ENCODE results near the gene AIFM1.
A peak's percentile ranks its signal among the peaks of the same experiment; 100 is the strongest.

Gene AIFM1

DNA sequence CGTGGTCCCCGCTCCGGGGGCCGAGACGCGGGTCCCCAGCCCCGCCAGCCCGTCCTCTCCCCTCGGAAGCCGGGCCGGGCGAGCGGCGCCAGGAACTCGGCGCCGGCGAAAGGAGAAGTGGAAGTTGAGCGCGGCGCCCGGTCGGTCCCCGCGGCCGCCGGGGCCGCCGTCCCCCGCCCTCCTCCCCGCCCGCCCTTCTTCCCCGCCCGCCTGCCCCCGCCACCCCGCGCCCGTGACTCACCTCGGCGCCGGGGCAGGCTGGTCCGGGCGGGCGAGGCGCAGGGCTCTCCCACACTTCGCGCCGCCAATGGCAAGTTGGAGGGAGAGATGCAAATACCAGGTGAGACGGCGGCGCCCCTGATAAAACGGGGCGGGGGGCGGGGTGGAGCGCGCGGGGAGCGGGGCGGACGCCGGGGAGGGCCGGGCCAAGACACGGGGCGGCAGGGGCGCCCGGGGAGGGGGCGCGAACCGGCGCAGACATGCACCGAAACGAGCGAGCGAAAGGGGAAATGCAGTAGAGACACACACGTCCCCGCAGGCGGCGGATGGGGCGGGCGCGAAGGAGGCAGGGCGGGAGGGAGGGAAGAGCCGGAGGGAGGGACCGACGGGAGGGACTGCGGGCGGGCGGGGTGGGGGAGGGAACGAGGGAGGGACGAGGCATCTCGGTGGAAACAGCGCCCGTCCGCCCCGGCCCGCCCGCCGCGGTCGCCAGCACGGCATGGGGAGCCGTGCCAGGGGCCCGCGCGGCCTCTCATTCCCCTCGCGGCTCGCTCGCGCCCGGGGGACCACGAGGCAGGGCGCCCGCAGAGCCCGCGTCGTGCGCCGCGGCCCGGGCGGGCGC lies 55.0 kb downstream of the AIFM1 start, which contains the start of gene ELF4:
TSS of gene ELF4 (minus strand) at position 119 of the 841 bp plus-strand sequence. CDS start 29,167 bp downstream, outside the sequence.
- DNase-seq (ENCODE audit: extremely low read depth, insufficient read length), result peak; percentile 78
- Histone ChIP-seq H3K27me3 (replicated peaks; ENCODE audit: control insufficient read depth, insufficient read depth, low read length) (no peaks in the 10 kb centered on the region), H3K4me3 (replicated peaks; ENCODE audit: low read depth, low read length) (peak within 1 kb of the TSS; percentile 76), H3K36me3 (ENCODE audit: control insufficient read depth, insufficient read depth, low read length) (no peaks in the 10 kb centered on the region; the same call in 1 of the 2 replicates)
- TF ChIP-seq CTCF (IDR thresholded peaks at IDR 0.05; ENCODE audit: insufficient read depth, low read length, poor library complexity, severe bottlenecking), result no peak

- DNase-seq (ENCODE audit: extremely low read depth, insufficient read length), result no peak
- H3K27me3 ChIP-seq (replicated peaks; ENCODE audit: control insufficient read depth, insufficient read depth, low read length), result no peaks in the 10 kb centered on the region
- H3K36me3 ChIP-seq (ENCODE audit: control insufficient read depth, insufficient read depth, low read length), result no peaks in the 10 kb centered on the region; the same call in 1 of the 2 replicates
- peak overlapping the region; percentile 76 for H3K4me3 ChIP-seq (replicated peaks; ENCODE audit: low read depth, low read length)
- no peak for TF ChIP-seq CTCF (IDR thresholded peaks at IDR 0.05; ENCODE audit: insufficient read depth, low read length, poor library complexity, severe bottlenecking)
These were observed 55.9 kb downstream of the AIFM1 start for GRCh38 chrX:130109429-130110378.

DNA sequence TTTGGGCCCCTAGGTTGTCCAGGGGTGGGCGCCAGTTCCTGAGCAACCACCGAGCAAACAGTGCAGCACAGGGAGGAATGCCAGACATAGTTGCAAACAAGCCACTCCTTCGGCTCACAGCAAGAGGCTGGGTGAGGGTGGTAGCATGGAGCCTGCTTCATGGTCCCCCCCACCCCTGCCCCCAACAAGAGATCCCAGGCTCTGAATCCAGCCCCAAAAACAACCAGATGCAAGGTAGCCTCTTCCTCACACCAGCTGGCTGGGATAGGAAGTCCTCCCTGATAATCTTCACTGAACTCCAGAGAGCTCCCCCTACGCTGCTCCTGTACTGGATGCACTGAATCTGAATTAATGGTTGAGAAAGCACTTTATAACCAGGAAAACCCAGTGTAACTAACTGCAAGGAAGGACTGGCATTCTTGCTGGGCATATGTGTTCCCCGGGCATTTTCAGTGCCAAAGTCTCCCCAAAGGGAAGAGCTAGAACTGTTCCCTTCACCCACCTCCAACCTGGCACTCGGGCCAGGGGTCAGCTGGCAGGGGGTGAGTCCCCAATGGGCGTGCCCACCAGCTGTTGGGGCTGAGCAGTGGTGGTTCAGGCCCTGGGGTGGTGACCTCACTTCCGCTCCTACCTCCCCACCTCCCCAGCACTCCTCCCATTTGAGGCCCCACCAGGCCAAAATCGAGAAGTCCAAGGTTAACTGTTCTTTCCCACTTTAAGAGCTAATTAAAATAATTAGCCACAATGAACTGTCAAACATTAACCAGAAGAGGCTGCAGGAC lies 56.8 kb downstream of the AIFM1 start:
- H3K27me3 ChIP-seq (replicated peaks; ENCODE audit: control insufficient read depth, insufficient read depth, low read length), result no peaks in the 10 kb centered on the region

DNA sequence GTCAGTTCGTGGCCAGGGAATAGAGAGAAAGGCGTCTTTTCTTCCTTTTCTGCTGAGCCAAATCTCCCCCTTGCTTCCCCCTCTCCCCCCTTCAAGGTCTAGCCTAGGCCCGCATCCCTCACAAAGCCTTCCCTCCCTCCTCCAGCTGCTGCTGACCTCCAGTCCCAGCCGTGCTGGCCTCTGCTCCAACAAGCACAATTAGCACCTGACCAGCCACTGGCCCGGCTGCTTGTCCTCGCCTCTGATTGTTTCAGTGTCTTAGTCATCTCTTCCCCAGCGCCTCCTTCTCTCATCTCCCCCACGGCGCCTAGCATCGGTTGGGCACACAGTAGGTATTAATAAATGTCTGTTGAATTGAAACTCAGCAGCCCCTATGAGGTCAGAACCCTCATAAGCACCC lies 59.6 kb downstream of the AIFM1 start:
- no peak for TF ChIP-seq CTCF (IDR thresholded peaks at IDR 0.05; ENCODE audit: insufficient read depth, low read length, poor library complexity, severe bottlenecking)

More for the DNA sequence above, 56.8 kb downstream of the AIFM1 start:
- peak overlapping the region; percentile 76 for H3K4me3 ChIP-seq (replicated peaks; ENCODE audit: low read depth, low read length)
- no peaks in the 10 kb centered on the region; the same call in 1 of the 2 replicates for H3K36me3 ChIP-seq (ENCODE audit: control insufficient read depth, insufficient read depth, low read length)
- TF ChIP-seq CTCF (IDR thresholded peaks at IDR 0.05; ENCODE audit: insufficient read depth, low read length, poor library complexity, severe bottlenecking), result no peak
- DNase-seq (ENCODE audit: extremely low read depth, insufficient read length), result peak; percentile 48

DNA sequence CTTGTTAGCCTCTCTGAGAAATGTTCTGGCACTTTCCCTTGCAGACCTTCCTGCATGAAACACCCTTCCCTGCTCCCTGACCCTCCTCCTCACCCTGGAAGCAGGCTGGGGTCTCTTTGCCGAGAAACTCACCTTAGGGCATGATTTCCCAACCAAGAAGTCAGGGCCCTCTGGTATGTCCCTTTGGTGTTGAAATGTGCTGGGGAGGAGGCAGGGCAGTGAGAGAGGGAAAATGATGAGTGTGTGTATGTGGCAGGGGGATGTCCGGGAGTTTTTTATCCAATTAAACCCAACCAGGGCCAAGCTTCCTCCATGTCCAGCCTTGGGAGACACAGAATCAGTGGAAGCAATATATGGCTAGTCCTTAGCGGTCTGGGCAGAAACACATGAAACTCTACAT lies 60.4 kb downstream of the AIFM1 start:
- DNase-seq (ENCODE audit: extremely low read depth, insufficient read length), result no peak
- H3K27me3 ChIP-seq (replicated peaks; ENCODE audit: control insufficient read depth, insufficient read depth, low read length), result no peaks in the 10 kb centered on the region

More for the DNA sequence above, 59.6 kb downstream of the AIFM1 start:
- no peak for DNase-seq (ENCODE audit: extremely low read depth, insufficient read length)
- Histone ChIP-seq H3K36me3 (ENCODE audit: control insufficient read depth, insufficient read depth, low read length) (no peaks in the 10 kb centered on the region; the same call in 1 of the 2 replicates), H3K4me3 (replicated peaks; ENCODE audit: low read depth, low read length) (no peak overlapping the region), H3K27me3 (replicated peaks; ENCODE audit: control insufficient read depth, insufficient read depth, low read length) (no peaks in the 10 kb centered on the region)

More for the DNA sequence above, 60.4 kb downstream of the AIFM1 start:
- H3K36me3 ChIP-seq (ENCODE audit: control insufficient read depth, insufficient read depth, low read length), result no peaks in the 10 kb centered on the region; the same call in 1 of the 2 replicates
- no peak overlapping the region for H3K4me3 ChIP-seq (replicated peaks; ENCODE audit: low read depth, low read length)
- no peak for TF ChIP-seq CTCF (IDR thresholded peaks at IDR 0.05; ENCODE audit: insufficient read depth, low read length, poor library complexity, severe bottlenecking)
